Measurements from ENCODE around the gene PTPRK.

Gene PTPRK

DNA sequence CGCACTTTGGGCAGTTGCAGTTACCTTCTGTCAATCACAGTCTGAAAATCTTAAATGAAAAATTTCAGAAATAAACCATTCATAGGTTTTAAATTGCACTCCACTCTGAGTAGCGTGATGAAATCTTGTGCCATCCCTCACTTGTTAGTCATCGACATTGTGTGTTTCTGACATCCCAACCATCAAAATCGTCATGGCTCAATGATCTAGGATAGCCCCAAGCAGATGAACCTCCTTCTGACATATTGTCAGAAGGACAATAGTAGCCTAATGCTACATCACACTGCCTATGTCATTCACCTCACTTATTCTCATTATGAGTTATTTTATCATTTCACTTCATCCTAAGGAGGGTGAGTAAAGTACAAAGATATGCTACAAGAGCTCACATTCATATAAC is 284.8 kb downstream of the PTPRK start:
- Histone ChIP-seq H3K18ac (ENCODE audit: low read length) (no peak overlapping the region), H3K4me3 (ENCODE audit: low read length in 2 of 2) (no peak overlapping the region), H3K4ac (ENCODE audit: low read length) (no peak overlapping the region), H3K27me3 (ENCODE audit: control insufficient read depth in 3 of 3, insufficient read depth in 3 of 3, low read depth in 1 of 3, low read length in 3 of 3) (no peaks in the 10 kb centered on the region), H4K8ac (ENCODE audit: low read depth, low read length) (no peak overlapping the region), H2AK5ac (ENCODE audit: low read depth, low read length) (no peak overlapping the region), H3K4me1 (ENCODE audit: control insufficient read depth in 2 of 2, insufficient read depth in 1 of 2, low read depth in 1 of 2, low read length in 2 of 2) (peaks cover 0 to 27% of the 10 kb centered on the region in 2 donors), H3K79me1 (ENCODE audit: low read depth, low read length) (no peaks in the 10 kb centered on the region), H3K4me2 (ENCODE audit: insufficient read depth, low read length, poor library complexity, severe bottlenecking) (no peak overlapping the region), H3K23ac (ENCODE audit: low read depth, low read length, poor library complexity) (no peak overlapping the region), H3K14ac (ENCODE audit: low read length) (no peak overlapping the region), H3K27ac (replicated peaks; ENCODE audit: low read length) (no peak overlapping the region), H2BK12ac (ENCODE audit: low read length) (no peak overlapping the region), H3K9me3 (replicated peaks in 1 of 2; ENCODE audit: control insufficient read depth in 2 of 2, insufficient read depth in 1 of 2, low read depth in 1 of 2, low read length in 2 of 2) (no peaks in the 10 kb centered on the region), H2BK120ac (ENCODE audit: low read depth, low read length) (no peak overlapping the region), H2BK15ac (ENCODE audit: low read length) (no peak overlapping the region), H3K36me3 (replicated peaks in 1 of 2; ENCODE audit: control insufficient read depth in 2 of 2, insufficient read depth in 2 of 2, low read length in 2 of 2) (peaks cover 0 to 2% of the 10 kb centered on the region in 2 donors), H4K91ac (ENCODE audit: low read depth, low read length, poor library complexity) (no peak overlapping the region), H2AFZ (ENCODE audit: low read length) (no peak overlapping the region), H2BK5ac (ENCODE audit: low read length) (no peak overlapping the region), H3K9ac (ENCODE audit: low read depth, low read length, poor library complexity) (no peak overlapping the region)
- DNase-seq (ENCODE audit: low spot score): no peak
- no CpG with 5 or more reads among the region's 4 CpGs for WGBS, 2 donors (ENCODE audit: extremely low coverage in 2 of 2, insufficient read length in 2 of 2, insufficient replicate concordance in 1 of 2)

DNA sequence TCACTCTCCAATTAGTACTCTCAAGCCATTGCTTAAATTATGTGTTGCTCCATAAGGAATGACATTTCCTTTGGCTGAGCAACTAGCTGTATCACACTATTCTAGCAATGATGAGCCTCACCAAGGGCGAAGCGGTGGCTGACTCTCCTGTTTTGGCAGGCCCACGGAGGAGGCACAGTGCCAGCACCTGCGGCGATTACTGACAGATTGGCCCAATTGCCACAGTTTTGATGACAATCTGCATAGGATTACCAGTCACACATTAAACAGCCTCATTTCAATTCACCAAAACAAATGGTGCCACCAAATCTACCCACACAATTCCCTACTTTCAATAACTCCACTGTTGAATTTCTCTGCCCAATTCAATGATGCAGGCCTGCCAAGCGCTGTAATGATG is 286.9 kb downstream of the PTPRK start:
- Histone ChIP-seq H2AK5ac (ENCODE audit: low read depth, low read length) (no peak overlapping the region), H2BK5ac (ENCODE audit: low read length) (no peak overlapping the region), H3K9me3 (replicated peaks in 1 of 2; ENCODE audit: control insufficient read depth in 2 of 2, insufficient read depth in 1 of 2, low read depth in 1 of 2, low read length in 2 of 2) (no peaks in the 10 kb centered on the region), H3K27ac (replicated peaks; ENCODE audit: low read length) (no peak overlapping the region), H3K79me1 (ENCODE audit: low read depth, low read length) (no peaks in the 10 kb centered on the region), H2BK120ac (ENCODE audit: low read depth, low read length) (no peak overlapping the region), H3K4me3 (ENCODE audit: low read length in 2 of 2) (no peak overlapping the region), H3K36me3 (replicated peaks in 1 of 2; ENCODE audit: control insufficient read depth in 2 of 2, insufficient read depth in 2 of 2, low read length in 2 of 2) (peaks cover 0 to 2% of the 10 kb centered on the region in 2 donors), H3K14ac (ENCODE audit: low read length) (no peak overlapping the region), H4K8ac (ENCODE audit: low read depth, low read length) (no peak overlapping the region), H3K9ac (ENCODE audit: low read depth, low read length, poor library complexity) (no peak overlapping the region), H3K18ac (ENCODE audit: low read length) (no peak overlapping the region), H2BK15ac (ENCODE audit: low read length) (no peak overlapping the region), H3K23ac (ENCODE audit: low read depth, low read length, poor library complexity) (no peak overlapping the region), H2BK12ac (ENCODE audit: low read length) (no peak overlapping the region), H3K4ac (ENCODE audit: low read length) (no peak overlapping the region), H4K91ac (ENCODE audit: low read depth, low read length, poor library complexity) (no peak overlapping the region), H3K4me2 (ENCODE audit: insufficient read depth, low read length, poor library complexity, severe bottlenecking) (no peak overlapping the region), H3K27me3 (ENCODE audit: control insufficient read depth in 3 of 3, insufficient read depth in 3 of 3, low read depth in 1 of 3, low read length in 3 of 3) (no peaks in the 10 kb centered on the region), H2AFZ (ENCODE audit: low read length) (no peak overlapping the region), H3K4me1 (ENCODE audit: control insufficient read depth in 2 of 2, insufficient read depth in 1 of 2, low read depth in 1 of 2, low read length in 2 of 2) (peaks cover 0 to 16% of the 10 kb centered on the region in 2 donors)
- DNase-seq (ENCODE audit: low spot score): no peak
- no CpG with 5 or more reads among the region's 6 CpGs for WGBS, 2 donors (ENCODE audit: extremely low coverage in 2 of 2, insufficient read length in 2 of 2, insufficient replicate concordance in 1 of 2)

DNA sequence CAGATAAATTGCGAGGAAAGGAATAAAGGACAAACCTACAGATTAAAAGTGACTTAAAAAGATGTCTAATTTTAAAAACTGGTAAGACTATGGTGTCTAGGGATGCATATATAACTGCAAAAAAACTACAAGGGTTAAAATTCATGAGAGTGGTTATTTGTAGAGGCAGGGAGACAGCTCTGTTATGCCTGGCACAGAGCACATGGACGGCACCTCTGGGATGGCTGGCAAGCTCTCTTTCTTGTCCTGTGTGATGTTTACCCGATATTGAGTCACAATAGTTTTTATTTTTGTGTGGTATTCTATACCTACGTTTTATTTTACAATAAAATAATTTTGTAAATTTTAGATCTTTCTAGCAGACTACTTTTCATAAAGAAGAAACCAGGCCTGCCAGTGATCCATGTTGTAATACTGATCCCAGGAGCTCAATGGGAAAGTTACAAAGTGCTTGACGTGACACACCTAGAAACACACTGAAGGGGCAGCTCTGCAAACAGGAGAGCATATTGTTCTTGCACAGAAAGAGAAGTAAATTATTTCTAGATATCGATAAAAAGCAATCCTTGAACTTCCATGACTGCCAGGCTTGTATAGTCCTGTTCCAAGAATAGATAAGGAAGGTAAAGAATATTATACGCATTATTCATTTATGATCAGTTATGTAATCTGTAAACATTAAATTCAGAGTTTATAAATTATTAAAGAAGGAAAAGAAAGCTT is 290.0 kb downstream of the PTPRK start:
- no peak overlapping the region for H3K27ac ChIP-seq (replicated peaks; ENCODE audit: low read length)
- H2BK15ac ChIP-seq (ENCODE audit: low read length): no peak overlapping the region
- no peak overlapping the region for H2BK12ac ChIP-seq (ENCODE audit: low read length)
- no peak overlapping the region for H2AFZ ChIP-seq (ENCODE audit: low read length)
- no peak overlapping the region for H2BK120ac ChIP-seq (ENCODE audit: low read depth, low read length)
- no peaks in the 10 kb centered on the region for H3K9me3 ChIP-seq (replicated peaks in 1 of 2; ENCODE audit: control insufficient read depth in 2 of 2, insufficient read depth in 1 of 2, low read depth in 1 of 2, low read length in 2 of 2)
- H4K8ac ChIP-seq (ENCODE audit: low read depth, low read length): no peak overlapping the region
- no peak overlapping the region for H3K9ac ChIP-seq (ENCODE audit: low read depth, low read length, poor library complexity)
- no peak overlapping the region for H3K14ac ChIP-seq (ENCODE audit: low read length)
- no peak for DNase-seq (ENCODE audit: low spot score)
- no CpG with 5 or more reads among the region's 7 CpGs for WGBS, 2 donors (ENCODE audit: extremely low coverage in 2 of 2, insufficient read length in 2 of 2, insufficient replicate concordance in 1 of 2)
- H2BK5ac ChIP-seq (ENCODE audit: low read length): no peak overlapping the region
- no peak overlapping the region for H3K18ac ChIP-seq (ENCODE audit: low read length)
- H3K23ac ChIP-seq (ENCODE audit: low read depth, low read length, poor library complexity): no peak overlapping the region
- H3K27me3 ChIP-seq (ENCODE audit: control insufficient read depth in 3 of 3, insufficient read depth in 3 of 3, low read depth in 1 of 3, low read length in 3 of 3): no peaks in the 10 kb centered on the region
- H4K91ac ChIP-seq (ENCODE audit: low read depth, low read length, poor library complexity): no peak overlapping the region
- no peak overlapping the region for H3K4me3 ChIP-seq (ENCODE audit: low read length in 2 of 2)
- H3K4me1 ChIP-seq (ENCODE audit: control insufficient read depth in 2 of 2, insufficient read depth in 1 of 2, low read depth in 1 of 2, low read length in 2 of 2): peaks cover 0 to 2% of the 10 kb centered on the region in 2 donors
- H3K4ac ChIP-seq (ENCODE audit: low read length): no peak overlapping the region
- no peak overlapping the region for H3K4me2 ChIP-seq (ENCODE audit: insufficient read depth, low read length, poor library complexity, severe bottlenecking)
- no peak overlapping the region for H2AK5ac ChIP-seq (ENCODE audit: low read depth, low read length)
- no peaks in the 10 kb centered on the region for H3K36me3 ChIP-seq (replicated peaks in 1 of 2; ENCODE audit: control insufficient read depth in 2 of 2, insufficient read depth in 2 of 2, low read length in 2 of 2)
- H3K79me1 ChIP-seq (ENCODE audit: low read depth, low read length): no peaks in the 10 kb centered on the region

DNA sequence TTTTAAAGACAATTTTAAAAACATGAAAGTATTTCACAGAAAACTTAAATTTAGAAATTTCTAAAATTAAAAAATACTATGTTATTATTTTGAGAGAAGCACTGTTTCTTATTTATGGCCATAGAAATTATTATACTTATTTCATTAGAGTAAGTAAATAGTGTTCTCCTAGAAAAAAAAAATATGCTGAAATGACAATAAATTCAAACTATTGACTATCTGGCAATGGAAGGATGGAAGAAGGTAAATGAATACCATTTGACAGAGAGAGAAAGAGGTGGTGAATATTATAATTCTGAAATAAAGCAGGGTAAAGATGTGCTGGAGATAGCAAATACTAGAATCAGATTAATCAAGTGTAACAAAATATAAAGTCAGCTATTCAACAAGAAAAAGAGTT is 294.8 kb downstream of the PTPRK start:
- no peak overlapping the region for H3K18ac ChIP-seq (ENCODE audit: low read length)
- H3K4me2 ChIP-seq (ENCODE audit: insufficient read depth, low read length, poor library complexity, severe bottlenecking): no peak overlapping the region
- no peak overlapping the region for H3K23ac ChIP-seq (ENCODE audit: low read depth, low read length, poor library complexity)
- no peak overlapping the region for H4K91ac ChIP-seq (ENCODE audit: low read depth, low read length, poor library complexity)
- no peak overlapping the region for H2AFZ ChIP-seq (ENCODE audit: low read length)
- H3K4me3 ChIP-seq (ENCODE audit: low read length in 2 of 2): no peak overlapping the region
- H2BK120ac ChIP-seq (ENCODE audit: low read depth, low read length): no peak overlapping the region
- no peak overlapping the region for H3K27ac ChIP-seq (replicated peaks; ENCODE audit: low read length)
- no peak for DNase-seq (ENCODE audit: low spot score)
- H3K36me3 ChIP-seq (replicated peaks in 1 of 2; ENCODE audit: control insufficient read depth in 2 of 2, insufficient read depth in 2 of 2, low read length in 2 of 2): no peaks in the 10 kb centered on the region
- no peak overlapping the region for H2BK5ac ChIP-seq (ENCODE audit: low read length)
- H3K79me1 ChIP-seq (ENCODE audit: low read depth, low read length): no peaks in the 10 kb centered on the region
- H3K14ac ChIP-seq (ENCODE audit: low read length): no peak overlapping the region
- H3K27me3 ChIP-seq (ENCODE audit: control insufficient read depth in 3 of 3, insufficient read depth in 3 of 3, low read depth in 1 of 3, low read length in 3 of 3): no peaks in the 10 kb centered on the region
- no peak overlapping the region for H2BK15ac ChIP-seq (ENCODE audit: low read length)
- H2BK12ac ChIP-seq (ENCODE audit: low read length): no peak overlapping the region
- H3K4ac ChIP-seq (ENCODE audit: low read length): no peak overlapping the region
- no peak overlapping the region for H3K9ac ChIP-seq (ENCODE audit: low read depth, low read length, poor library complexity)
- no peaks in the 10 kb centered on the region for H3K4me1 ChIP-seq (ENCODE audit: control insufficient read depth in 2 of 2, insufficient read depth in 1 of 2, low read depth in 1 of 2, low read length in 2 of 2)
- no peak overlapping the region for H2AK5ac ChIP-seq (ENCODE audit: low read depth, low read length)
- no peak overlapping the region for H4K8ac ChIP-seq (ENCODE audit: low read depth, low read length)
- H3K9me3 ChIP-seq (replicated peaks in 1 of 2; ENCODE audit: control insufficient read depth in 2 of 2, insufficient read depth in 1 of 2, low read depth in 1 of 2, low read length in 2 of 2): no peaks in the 10 kb centered on the region
